Neural progenitor cell (in vitro differentiated cells): ENCODE measurements around the gene MRC1. TPM values are rescaled to one million over a fixed set of nuclear protein-coding genes. Genes with fewer than 3 reads are reported as not detected.

Source experiments
- DNase-seq: peaks from one replicate; pipeline ENCODE4 v3.0.0-alpha.2; 2016; ENCODE audit warnings: low spot score
- H2AFZ ChIP-seq: fragments of 200-600 bp; sonication (generic); replicated peaks from 2 replicates; pipeline ENCODE4 v1.6.1; 2016; ENCODE audit warnings: antibody characterized with exemption
- H3F3A ChIP-seq: fragments of 200-600 bp; sonication (generic); 2 replicates; pipeline ENCODE4 v1.6.1; 2016; ENCODE audit warnings: antibody characterized with exemption, low read depth
- H3K27ac ChIP-seq: fragments of 200-600 bp; sonication (generic); 2 replicates; pipeline ENCODE4 v1.5.1; 2016; ENCODE audit warnings: mild to moderate bottlenecking
- H3K27me3 ChIP-seq: fragments of 200-600 bp; sonication (generic); 2 replicates; pipeline ENCODE4 v1.6.1; 2016; ENCODE audit warnings: mild to moderate bottlenecking, moderate library complexity
- H3K36me3 ChIP-seq: fragments of 200-600 bp; sonication (generic); 2 replicates; pipeline ENCODE4 v1.5.1; 2016
- H3K4me1 ChIP-seq: fragments of 200-600 bp; sonication (generic); 2 replicates; pipeline ENCODE4 v1.6.1; 2016; ENCODE audit warnings: mixed run types
- H3K4me2 ChIP-seq: fragments of 200-600 bp; sonication (generic); 2 replicates; pipeline ENCODE4 v1.6.1; 2016
- H3K4me3 ChIP-seq: fragments of 200-600 bp; sonication (generic); 2 replicates; pipeline ENCODE4 v1.5.1; 2016
- H3K79me2 ChIP-seq: fragments of 200-600 bp; sonication (generic); 2 replicates; pipeline ENCODE4 v1.6.1; 2016; ENCODE audit warnings: low read depth
- H3K9ac ChIP-seq: fragments of 200-600 bp; sonication (generic); 2 replicates; pipeline ENCODE4 v1.6.1; 2016
- H3K9me3 ChIP-seq: fragments of 200-600 bp; sonication (generic); 2 replicates; pipeline ENCODE4 v1.5.1; 2016; ENCODE audit warnings: low read depth
- H4K20me1 ChIP-seq: fragments of 200-600 bp; sonication (generic); 2 replicates; pipeline ENCODE4 v1.6.1; 2016; ENCODE audit warnings: low read depth
- H3K27ac Mint-ChIP-seq: 3 replicates; pipeline ENCODE4 v1.8.0; 2021; ENCODE audit warnings: mixed read lengths
- H3K27me3 Mint-ChIP-seq: 2 replicates; pipeline ENCODE4 v1.8.0; 2022; ENCODE audit warnings: low read depth, mild to moderate bottlenecking, inconsistent platforms, moderate library complexity, mixed read lengths; ENCODE audit not compliant: insufficient read depth
- H3K36me3 Mint-ChIP-seq: 3 replicates; pipeline ENCODE4 v1.8.0; 2021; ENCODE audit warnings: mixed read lengths
- H3K4me1 Mint-ChIP-seq: 3 replicates; pipeline ENCODE4 v1.8.0; 2021; ENCODE audit warnings: mixed read lengths
- H3K4me3 Mint-ChIP-seq: 3 replicates; pipeline ENCODE4 v1.8.0; 2021; ENCODE audit warnings: mild to moderate bottlenecking, moderate library complexity, mixed read lengths
- H3K9me3 Mint-ChIP-seq: 3 replicates; pipeline ENCODE4 v1.8.0; 2020; ENCODE audit warnings: mixed read lengths
- EZH2 ChIP-seq: fragments of 200-600 bp; sonication (generic); IDR thresholded peaks from 2 replicates; pipeline ENCODE4 v1.6.1; 2017; ENCODE audit warnings: antibody characterized with exemption, mild to moderate bottlenecking, moderate library complexity
- EZH2phosphoT487 ChIP-seq: fragments of 200-600 bp; sonication (generic); IDR thresholded peaks from 2 replicates; pipeline ENCODE4 v1.6.1; 2017; ENCODE audit warnings: antibody characterized with exemption
- total RNA-seq: library from RNA; depleted of rRNA; stranded (reverse); fragments of >200 nt; gene quantifications from 2 replicates; pipeline ENCODE4 v1.2.3, GENCODE V29; 2015; ENCODE audit warnings: low replicate concordance
- TF ChIP-seq, protein P1 (sequence below): fragments of 200-600 bp; sonication (generic); IDR thresholded peaks from 2 replicates; pipeline ENCODE4 v1.5.1; 2017; ENCODE audit warnings: antibody characterized with exemption, mild to moderate bottlenecking

MRC1 gene
- total RNA-seq = 0.03 TPM in 1 of 2 replicates, not detected in the other

GRCh38 chr10:17808971-17809841, at the start of gene MRC1:
TSS of gene MRC1 (plus strand) at chr10:17809348. CDS start at chr10:17809466, 118 bp downstream.
- Mint-ChIP-seq H3K36me3 (no peaks in the 10 kb centered on the region), H3K9me3 (no peaks in the 10 kb centered on the region), H3K27me3 (peaks cover 9% of the 10 kb centered on the region), H3K4me1 (peaks cover 3% of the 10 kb centered on the region), H3K4me3 (no peak within 1 kb of the TSS), H3K27ac (peak within 1 kb of the TSS; percentile 76)
- Histone ChIP-seq H3K36me3 (no peaks in the 10 kb centered on the region), H3K9ac (no peak within 1 kb of the TSS), H4K20me1 (no peaks in the 10 kb centered on the region), H3K4me2 (no peak within 1 kb of the TSS), H3F3A (no peaks in the 10 kb centered on the region), H3K9me3 (no peaks in the 10 kb centered on the region), H3K27ac (no peak within 1 kb of the TSS), H2AFZ (peak within 1 kb of the TSS; percentile 87), H3K27me3 (no peaks in the 10 kb centered on the region), H3K4me1 (no peaks in the 10 kb centered on the region), H3K4me3 (no peak within 1 kb of the TSS), H3K79me2 (no peaks in the 10 kb centered on the region)
- DNase-seq = no peak
- TF ChIP-seq, protein P1, sequence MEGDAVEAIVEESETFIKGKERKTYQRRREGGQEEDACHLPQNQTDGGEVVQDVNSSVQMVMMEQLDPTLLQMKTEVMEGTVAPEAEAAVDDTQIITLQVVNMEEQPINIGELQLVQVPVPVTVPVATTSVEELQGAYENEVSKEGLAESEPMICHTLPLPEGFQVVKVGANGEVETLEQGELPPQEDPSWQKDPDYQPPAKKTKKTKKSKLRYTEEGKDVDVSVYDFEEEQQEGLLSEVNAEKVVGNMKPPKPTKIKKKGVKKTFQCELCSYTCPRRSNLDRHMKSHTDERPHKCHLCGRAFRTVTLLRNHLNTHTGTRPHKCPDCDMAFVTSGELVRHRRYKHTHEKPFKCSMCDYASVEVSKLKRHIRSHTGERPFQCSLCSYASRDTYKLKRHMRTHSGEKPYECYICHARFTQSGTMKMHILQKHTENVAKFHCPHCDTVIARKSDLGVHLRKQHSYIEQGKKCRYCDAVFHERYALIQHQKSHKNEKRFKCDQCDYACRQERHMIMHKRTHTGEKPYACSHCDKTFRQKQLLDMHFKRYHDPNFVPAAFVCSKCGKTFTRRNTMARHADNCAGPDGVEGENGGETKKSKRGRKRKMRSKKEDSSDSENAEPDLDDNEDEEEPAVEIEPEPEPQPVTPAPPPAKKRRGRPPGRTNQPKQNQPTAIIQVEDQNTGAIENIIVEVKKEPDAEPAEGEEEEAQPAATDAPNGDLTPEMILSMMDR = no peak
- TF ChIP-seq EZH2 = no peak
- TF ChIP-seq EZH2phosphoT487 = no peak

DNA sequence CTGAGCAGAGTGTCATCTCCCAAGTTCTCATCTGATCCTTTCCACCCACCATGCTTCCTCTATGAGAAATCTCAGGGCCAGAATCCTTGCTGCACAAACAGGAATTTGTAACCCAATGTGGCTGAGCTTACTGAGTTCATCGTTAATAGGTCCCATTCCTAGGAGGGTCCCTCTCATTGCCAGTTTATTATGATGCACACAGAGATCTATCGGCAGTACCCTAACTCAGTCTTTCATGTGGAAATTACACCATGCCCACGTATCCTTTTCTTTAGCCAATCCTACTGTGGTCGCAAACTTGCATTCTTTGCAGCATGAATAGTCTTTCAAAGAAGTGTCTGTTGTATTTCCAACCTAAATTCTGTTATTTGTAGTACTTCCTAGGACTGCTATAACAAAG, 45.0 kb upstream of the MRC1 start:
- Histone ChIP-seq H3K79me2 (no peaks in the 10 kb centered on the region), H3K27ac (no peak overlapping the region), H3K4me3 (no peak overlapping the region), H3F3A (no peaks in the 10 kb centered on the region), H3K4me2 (no peak overlapping the region), H4K20me1 (no peaks in the 10 kb centered on the region), H3K9me3 (no peaks in the 10 kb centered on the region), H2AFZ (peak overlapping the region; percentile 68), H3K4me1 (no peaks in the 10 kb centered on the region), H3K27me3 (peaks cover 5% of the 10 kb centered on the region), H3K9ac (no peak overlapping the region), H3K36me3 (no peaks in the 10 kb centered on the region)
- TF ChIP-seq, protein P1 = no peak
- no peak for TF ChIP-seq EZH2
- TF ChIP-seq EZH2phosphoT487 = no peak
- DNase-seq = no peak
- Mint-ChIP-seq H3K36me3 (no peaks in the 10 kb centered on the region), H3K4me1 (no peaks in the 10 kb centered on the region), H3K9me3 (peaks cover 2% of the 10 kb centered on the region), H3K4me3 (no peak overlapping the region), H3K27me3 (peaks cover 2% of the 10 kb centered on the region), H3K27ac (no peak overlapping the region)

- H3K79me2 ChIP-seq = no peaks in the 10 kb centered on the region
- Mint-ChIP-seq H3K4me1 (no peaks in the 10 kb centered on the region), H3K27me3 (peaks cover 2% of the 10 kb centered on the region), H3K27ac (no peak overlapping the region), H3K36me3 (no peaks in the 10 kb centered on the region), H3K4me3 (no peak overlapping the region), H3K9me3 (no peaks in the 10 kb centered on the region)
- H3K27me3 ChIP-seq = peaks cover 5% of the 10 kb centered on the region
- H3F3A ChIP-seq = no peaks in the 10 kb centered on the region
- TF ChIP-seq EZH2 = no peak
- TF ChIP-seq, protein P1 = no peak
- no peak for TF ChIP-seq EZH2phosphoT487
- no peaks in the 10 kb centered on the region for H3K9me3 ChIP-seq
- H3K27ac ChIP-seq = no peak overlapping the region
- DNase-seq = no peak
- no peak overlapping the region for H3K4me3 ChIP-seq
- no peaks in the 10 kb centered on the region for H3K4me1 ChIP-seq
- no peak overlapping the region for H2AFZ ChIP-seq
- H3K36me3 ChIP-seq = no peaks in the 10 kb centered on the region
- H4K20me1 ChIP-seq = no peaks in the 10 kb centered on the region
- no peak overlapping the region for H3K9ac ChIP-seq
- H3K4me2 ChIP-seq = no peak overlapping the region
These were observed 43.5 kb upstream of the MRC1 start for GRCh38 chr10:17765602-17766001.
